KG1 (cell line): ENCODE measurements around the gene LYVE1.
A peak's percentile ranks its signal among the peaks of the same experiment; 100 is the strongest.

Source experiments
- DNase-seq: peaks from one replicate; lab custom pipeline; 2025; lab: John Stamatoyannopoulos, UW

Gene LYVE1

GRCh38 chr11:10591741-10592140, 23.3 kb upstream of the LYVE1 start:
- DNase-seq = no peak

GRCh38 chr11:10590218-10590915, 21.9 kb upstream of the LYVE1 start:
- no peak for DNase-seq

GRCh38 chr11:10588904-10589303, 20.4 kb upstream of the LYVE1 start:
- peak; percentile 32 for DNase-seq

- no peak for DNase-seq
These were observed 19.5 kb upstream of the LYVE1 start for GRCh38 chr11:10587995-10588394.

- DNase-seq = no peak
These were observed 18.9 kb upstream of the LYVE1 start for GRCh38 chr11:10587388-10587787.

- no peak for DNase-seq
These were observed 15.6 kb upstream of the LYVE1 start for GRCh38 chr11:10584071-10584501.

GRCh38 chr11:10581481-10582019, 13.1 kb upstream of the LYVE1 start:
- DNase-seq = peak; percentile 71

GRCh38 chr11:10580623-10581022, 12.2 kb upstream of the LYVE1 start:
- no peak for DNase-seq

GRCh38 chr11:10579700-10580099, 11.2 kb upstream of the LYVE1 start:
- no peak for DNase-seq

- DNase-seq = no peak
These were observed 7.6 kb upstream of the LYVE1 start for GRCh38 chr11:10576035-10576398.

GRCh38 chr11:10575346-10576034, 7.0 kb upstream of the LYVE1 start:
- DNase-seq = no peak

- no peak for DNase-seq
These were observed 5.1 kb upstream of the LYVE1 start for GRCh38 chr11:10573556-10573955.

- DNase-seq = no peak
These were observed 4.6 kb upstream of the LYVE1 start for GRCh38 chr11:10573028-10573427.

- no peak for DNase-seq
These were observed 4.1 kb upstream of the LYVE1 start for GRCh38 chr11:10572533-10572932.

GRCh38 chr11:10567446-10567845, 1.0 kb downstream of the LYVE1 start:
- no peak for DNase-seq

GRCh38 chr11:10566257-10566957, 2.1 kb downstream of the LYVE1 start:
- DNase-seq = no peak

- DNase-seq = no peak
These were observed 3.0 kb downstream of the LYVE1 start for GRCh38 chr11:10565493-10565892.

GRCh38 chr11:10564696-10565318, 3.7 kb downstream of the LYVE1 start:
- no peak for DNase-seq

GRCh38 chr11:10564030-10564429, 4.4 kb downstream of the LYVE1 start:
- no peak for DNase-seq

- DNase-seq = no peak
These were observed 6.5 kb downstream of the LYVE1 start for GRCh38 chr11:10561947-10562346.

GRCh38 chr11:10561043-10561818, 7.2 kb downstream of the LYVE1 start:
- DNase-seq = no peak

- no peak for DNase-seq
These were observed 10.2 kb downstream of the LYVE1 start for GRCh38 chr11:10558288-10558687.
